ENCODE results near the gene TUBA4B. TPM values are rescaled to one million over a fixed set of nuclear protein-coding genes. Genes with fewer than 3 reads are reported as not detected.
A peak's percentile ranks its signal among the peaks of the same experiment; 100 is the strongest.

The TUBA4B gene
- total and polyA plus RNA-seq, 4 experiments from 2014 or later = not detected

DNA sequence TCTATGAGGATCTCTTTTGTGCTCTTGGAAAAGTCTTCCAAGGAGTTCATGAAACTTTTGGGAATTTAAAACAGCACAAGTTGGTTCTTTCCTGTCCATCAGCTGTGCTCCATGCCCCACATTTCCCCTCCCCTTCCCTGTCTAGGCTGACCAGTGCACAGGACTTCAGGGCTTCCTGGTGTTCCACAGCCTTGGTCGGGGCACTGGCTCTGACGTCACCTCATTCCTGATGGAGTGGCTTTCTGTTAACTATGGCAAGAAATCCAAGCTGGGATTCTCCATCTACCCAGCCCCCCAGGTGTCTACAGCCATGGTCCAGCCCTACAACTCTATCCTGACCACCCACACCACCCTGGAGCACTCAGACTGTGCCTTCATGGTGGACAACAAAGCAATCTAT, 18.0 kb downstream of the TUBA4B start:
- Histone ChIP-seq H3K36me3 (ENCODE audit: insufficient read depth, low read length) (no peaks in the 10 kb centered on the region), H3K4me1 (ENCODE audit: insufficient read depth, low read length) (no peaks in the 10 kb centered on the region), H3K27ac (ENCODE audit: low read depth, low read length) (no peak overlapping the region), H3K4me3 (ENCODE audit: low read length in 2 of 2) (no peak overlapping the region), H3K27me3 (ENCODE audit: insufficient read depth, low read length) (no peaks in the 10 kb centered on the region), H3K9me3 (ENCODE audit: control insufficient read depth in 1 of 2, low read length in 2 of 2) (no peaks in the 10 kb centered on the region)
- H3K36me3 Mint-ChIP-seq = no peaks in the 10 kb centered on the region
- DNase-seq = peak in 1 of 5 donors; percentile 16
- no peaks in the 10 kb centered on the region for H3K4me1 Mint-ChIP-seq
- no peaks in the 10 kb centered on the region for H3K9me3 Mint-ChIP-seq
- CTCF ChIA-PET (ENCODE audit: partially characterized antibody) = interaction anchor here (1.2 kb wide), 1 partner anchor 24 kb away, joined by 3 read pairs; no protein-coding TSS in a partner anchor
- H3K4me3 Mint-ChIP-seq = peak overlapping the region in 1 of 8 donors; percentile 18
- H3K27me3 Mint-ChIP-seq = peaks cover 0 to 3% of the 10 kb centered on the region in 2 donors
- POLR2A ChIA-PET (ENCODE audit: partially characterized antibody) = interaction anchor here (2.2 kb wide), 1 partner anchor 17 kb away, joined by 8 read pairs; the partner anchor contains the start of gene TUBA4A
- intact Hi-C loops (cut with micrococcal nuclease) = loop anchor here (10.0 kb wide), 1 partner anchor 376 kb away; no protein-coding TSS in a partner anchor
- H3K27ac Mint-ChIP-seq = peak overlapping the region in 1 of 7 donors; percentile 53

DNA sequence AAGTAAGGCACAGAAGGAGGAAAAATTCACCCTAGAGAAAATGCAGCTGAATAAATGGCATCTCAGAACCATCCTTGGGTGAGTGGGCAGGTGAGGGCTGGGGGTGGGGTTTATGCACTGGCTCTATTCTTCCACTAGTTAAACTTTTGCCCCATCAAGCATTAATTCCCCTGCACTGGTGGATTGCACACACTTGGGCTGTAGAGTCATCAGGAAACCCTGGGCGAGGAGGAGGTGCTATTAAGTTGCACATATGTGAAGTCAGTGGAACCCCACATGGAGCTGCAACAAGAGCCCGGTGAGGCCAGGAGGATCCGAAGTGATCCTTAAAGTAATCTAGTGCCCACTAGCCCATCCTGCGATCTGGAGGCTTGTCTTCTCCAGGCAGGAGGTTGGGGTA, 19.3 kb downstream of the TUBA4B start:
- POLR2A ChIA-PET (ENCODE audit: partially characterized antibody) = no interaction called here
- peaks cover 1% of the 10 kb centered on the region for H3K4me1 ChIP-seq (ENCODE audit: insufficient read depth, low read length)
- CTCF ChIA-PET (ENCODE audit: partially characterized antibody) = interaction anchor here (0.7 to 1.1 kb wide), 2 partner anchors 18 to 43 kb away, joined by 3 read pairs; partner anchors contain the start of genes ANKZF1, ATG9A and TUBA4A
- no peak overlapping the region for H3K27ac ChIP-seq (ENCODE audit: low read depth, low read length)
- Mint-ChIP-seq H3K36me3 (no peaks in the 10 kb centered on the region), H3K4me1 (peaks cover under 1 to 3% (median 2%) of the 10 kb centered on the region in 4 donors), H3K27ac (no peak overlapping the region), H3K27me3 (peaks cover 0 to 3% of the 10 kb centered on the region in 2 donors), H3K4me3 (no peak overlapping the region), H3K9me3 (no peaks in the 10 kb centered on the region)
- intact Hi-C loops (cut with micrococcal nuclease) = loop anchor here (10.0 kb wide), 1 partner anchor 378 kb away; no protein-coding TSS in a partner anchor
- no peaks in the 10 kb centered on the region for H3K36me3 ChIP-seq (ENCODE audit: insufficient read depth, low read length)
- H3K4me3 ChIP-seq (ENCODE audit: low read length in 2 of 2) = no peak overlapping the region
- H3K27me3 ChIP-seq (ENCODE audit: insufficient read depth, low read length) = no peaks in the 10 kb centered on the region
- DNase-seq = no peak
- H3K9me3 ChIP-seq (ENCODE audit: control insufficient read depth in 1 of 2, low read length in 2 of 2) = no peaks in the 10 kb centered on the region

DNA sequence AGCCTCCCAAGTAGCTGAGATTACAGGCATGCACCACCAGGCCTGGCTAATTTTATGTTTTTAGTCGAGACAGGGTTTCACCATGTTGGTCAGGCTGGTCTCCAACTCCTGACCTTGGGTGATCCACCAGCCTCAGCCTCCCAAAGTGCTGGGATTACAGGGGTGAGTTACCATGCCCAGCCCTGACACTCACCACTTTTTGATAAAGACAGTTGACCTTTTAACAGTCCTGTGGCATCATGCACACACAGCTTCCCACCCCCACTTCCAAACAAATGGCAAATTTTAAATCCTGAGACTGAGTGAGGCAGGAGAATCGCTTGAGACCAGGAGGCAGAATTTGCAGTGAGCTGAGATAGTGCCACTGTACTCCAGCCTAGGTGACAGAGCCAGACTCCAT, 20.0 kb downstream of the TUBA4B start:
- no peak overlapping the region for H3K4me3 Mint-ChIP-seq
- Histone ChIP-seq H3K4me3 (ENCODE audit: low read length in 2 of 2) (no peak overlapping the region), H3K4me1 (ENCODE audit: insufficient read depth, low read length) (peaks cover 7% of the 10 kb centered on the region), H3K27ac (ENCODE audit: low read depth, low read length) (no peak overlapping the region), H3K9me3 (ENCODE audit: control insufficient read depth in 1 of 2, low read length in 2 of 2) (no peaks in the 10 kb centered on the region), H3K36me3 (ENCODE audit: insufficient read depth, low read length) (no peaks in the 10 kb centered on the region), H3K27me3 (ENCODE audit: insufficient read depth, low read length) (no peaks in the 10 kb centered on the region)
- no peak overlapping the region for H3K27ac Mint-ChIP-seq
- ChIA-PET POLR2A (ENCODE audit: partially characterized antibody) (no interaction called here), CTCF (ENCODE audit: partially characterized antibody) (interaction anchor here (0.7 to 1.7 kb wide), 4 partner anchors 18 to 43 kb away, joined by 3 to 5 read pairs (median 4); partner anchors contain the start of genes ANKZF1, ATG9A and TUBA4A)
- H3K36me3 Mint-ChIP-seq = no peaks in the 10 kb centered on the region
- DNase-seq = no peak
- intact Hi-C loops (cut with micrococcal nuclease) = loop anchor here (10.0 kb wide), 1 partner anchor 378 kb away; no protein-coding TSS in a partner anchor
- H3K4me1 Mint-ChIP-seq = peaks cover 7 to 9% (median 8%) of the 10 kb centered on the region in 4 donors
- no peaks in the 10 kb centered on the region for H3K9me3 Mint-ChIP-seq
- H3K27me3 Mint-ChIP-seq = peaks cover 0 to 3% of the 10 kb centered on the region in 2 donors

DNA sequence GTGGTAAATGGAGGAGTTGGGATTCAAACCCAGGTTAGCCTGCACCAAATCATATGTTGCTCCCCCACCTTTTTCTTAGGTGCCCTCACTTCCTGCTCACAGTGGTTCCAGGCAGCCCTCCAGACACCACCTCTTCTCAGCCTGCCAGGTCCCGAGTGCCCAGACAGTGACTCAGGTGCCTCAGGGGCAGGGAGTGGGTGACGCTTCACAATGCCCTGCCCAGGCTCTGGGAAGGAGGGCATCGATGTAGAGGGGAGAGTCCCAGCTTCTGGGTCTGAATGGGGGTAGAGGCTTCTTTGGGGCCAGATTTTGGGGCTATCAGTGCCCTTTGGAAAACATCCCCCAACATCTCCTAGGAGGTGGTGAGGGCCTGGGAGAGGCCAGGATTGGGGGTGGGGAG, 20.9 kb downstream of the TUBA4B start:
- peaks cover 13 to 18% (median 17%) of the 10 kb centered on the region in 4 donors for H3K4me1 Mint-ChIP-seq
- H3K27ac ChIP-seq (ENCODE audit: low read depth, low read length) = no peak overlapping the region
- H3K36me3 ChIP-seq (ENCODE audit: insufficient read depth, low read length) = no peaks in the 10 kb centered on the region
- peak in 1 of 5 donors; percentile 31 for DNase-seq
- no peaks in the 10 kb centered on the region for H3K27me3 ChIP-seq (ENCODE audit: insufficient read depth, low read length)
- peaks cover 17% of the 10 kb centered on the region for H3K4me1 ChIP-seq (ENCODE audit: insufficient read depth, low read length)
- H3K27ac Mint-ChIP-seq = peak overlapping the region in 1 of 7 donors; percentile 23
- no peaks in the 10 kb centered on the region for H3K9me3 Mint-ChIP-seq
- CTCF ChIA-PET (ENCODE audit: partially characterized antibody) = interaction anchor here (1.0 to 14.0 kb wide), 5 partner anchors 11 to 35 kb away, joined by 3 to 208 read pairs (median 5); no protein-coding TSS in a partner anchor
- intact Hi-C loops (cut with micrococcal nuclease) = loop anchor here (10.0 kb wide), 1 partner anchor 379 kb away; no protein-coding TSS in a partner anchor
- H3K27me3 Mint-ChIP-seq = peaks cover 0 to 3% of the 10 kb centered on the region in 2 donors
- no peak overlapping the region for H3K4me3 Mint-ChIP-seq
- no peaks in the 10 kb centered on the region for H3K9me3 ChIP-seq (ENCODE audit: control insufficient read depth in 1 of 2, low read length in 2 of 2)
- H3K36me3 Mint-ChIP-seq = peaks cover 0 to 2% of the 10 kb centered on the region in 2 donors
- POLR2A ChIA-PET (ENCODE audit: partially characterized antibody) = interaction anchor here (0.8 to 1.1 kb wide), 2 partner anchors 24 to 26 kb away, joined by 3 read pairs; no protein-coding TSS in a partner anchor
- H3K4me3 ChIP-seq (ENCODE audit: low read length in 2 of 2) = no peak overlapping the region

DNA sequence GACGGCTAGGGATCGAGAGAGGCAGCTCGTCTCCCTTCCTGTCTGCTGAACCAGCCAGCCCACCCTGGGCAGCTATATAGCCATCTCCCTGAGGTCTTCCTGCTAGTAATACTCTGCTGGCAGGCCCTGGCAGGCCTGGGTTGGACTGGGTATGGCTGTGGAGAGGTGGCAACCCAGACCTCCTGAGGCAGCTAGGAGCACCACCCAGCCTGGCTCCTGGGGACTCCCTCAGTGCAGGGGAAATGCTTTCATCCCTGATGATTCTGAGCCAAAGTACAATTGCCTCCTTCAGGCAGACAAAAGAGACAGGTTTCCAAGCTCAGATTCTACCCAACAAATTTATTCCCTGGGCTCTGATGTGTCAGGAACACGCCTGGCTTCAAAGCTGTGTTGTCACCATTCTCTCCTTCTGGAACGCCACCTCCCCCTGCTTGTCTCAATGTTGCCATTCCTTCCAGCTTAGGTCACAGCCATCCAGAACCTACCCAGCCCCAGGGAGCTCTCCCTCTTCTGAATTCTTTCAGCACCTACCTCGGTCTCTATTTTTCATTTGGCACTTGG, 21.4 kb downstream of the TUBA4B start:
- DNase-seq = peak in 1 of 5 donors; percentile 15
- H3K4me3 Mint-ChIP-seq = no peak overlapping the region
- H3K4me1 ChIP-seq (ENCODE audit: insufficient read depth, low read length) = peaks cover 18% of the 10 kb centered on the region
- no peaks in the 10 kb centered on the region for H3K9me3 Mint-ChIP-seq
- peaks cover 0 to 2% of the 10 kb centered on the region in 2 donors for H3K36me3 Mint-ChIP-seq
- H3K36me3 ChIP-seq (ENCODE audit: insufficient read depth, low read length) = no peaks in the 10 kb centered on the region
- H3K9me3 ChIP-seq (ENCODE audit: control insufficient read depth in 1 of 2, low read length in 2 of 2) = no peaks in the 10 kb centered on the region
- intact Hi-C loops (cut with micrococcal nuclease) = loop anchor here (10.0 kb wide), 1 partner anchor 380 kb away; no protein-coding TSS in a partner anchor
- H3K4me3 ChIP-seq (ENCODE audit: low read length in 2 of 2) = no peak overlapping the region
- no peaks in the 10 kb centered on the region for H3K27me3 ChIP-seq (ENCODE audit: insufficient read depth, low read length)
- H3K27ac ChIP-seq (ENCODE audit: low read depth, low read length) = no peak overlapping the region
- peaks cover 13 to 21% (median 18%) of the 10 kb centered on the region in 4 donors for H3K4me1 Mint-ChIP-seq
- POLR2A ChIA-PET (ENCODE audit: partially characterized antibody) = interaction anchor here (0.8 to 1.6 kb wide), 3 partner anchors 21 to 27 kb away, joined by 3 read pairs; no protein-coding TSS in a partner anchor
- H3K27me3 Mint-ChIP-seq = peaks cover 0 to 3% of the 10 kb centered on the region in 2 donors
- peak overlapping the region in 1 of 7 donors; percentile 23 for H3K27ac Mint-ChIP-seq
- CTCF ChIA-PET (ENCODE audit: partially characterized antibody) = interaction anchor here (1.0 to 14.0 kb wide), 5 partner anchors 11 to 36 kb away, joined by 3 to 208 read pairs (median 5); no protein-coding TSS in a partner anchor

DNA sequence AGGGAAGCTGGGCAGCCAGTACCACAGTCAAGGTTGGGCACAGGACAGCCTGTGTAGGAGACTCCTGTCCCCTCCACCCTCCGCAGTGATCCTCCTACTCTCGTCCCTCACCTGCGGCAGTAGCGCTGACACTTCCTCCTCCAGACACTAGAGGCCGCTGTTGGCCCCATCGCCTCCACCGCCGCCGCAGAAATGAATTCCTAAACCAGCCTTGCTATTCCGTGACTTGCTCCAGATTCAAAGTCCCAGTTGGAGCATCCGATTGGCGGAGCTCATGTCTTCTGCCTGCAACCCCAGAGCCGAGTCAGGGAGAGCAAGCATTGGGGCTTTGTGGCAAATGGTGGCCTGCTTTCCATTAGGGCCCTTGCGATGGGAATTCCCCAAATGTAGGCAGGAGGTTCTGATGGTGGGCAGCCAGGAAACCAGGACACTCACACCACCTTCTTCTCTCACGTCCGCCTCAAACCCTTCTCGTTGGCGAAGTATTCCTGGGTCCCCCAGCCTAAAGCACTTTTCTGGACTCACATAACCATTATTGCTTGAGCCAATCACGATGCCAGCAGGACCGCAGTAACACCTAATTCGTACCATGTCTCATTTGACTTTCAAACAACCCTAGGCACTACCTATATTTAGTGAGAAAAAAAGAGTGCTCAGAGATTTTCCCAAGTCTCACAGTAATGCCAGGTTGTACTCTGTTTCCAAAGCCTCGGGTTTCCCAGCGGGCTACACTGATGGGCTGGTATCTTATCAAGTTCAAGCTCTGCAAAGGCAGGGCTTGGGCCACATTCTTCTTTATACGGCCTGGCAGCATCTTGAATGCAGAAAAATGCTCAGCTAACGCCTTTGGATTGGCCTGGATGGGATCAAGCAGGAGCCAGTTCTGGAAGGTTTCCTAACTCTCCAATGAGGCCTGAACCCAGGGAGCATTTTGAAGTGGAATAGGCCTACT, 24.9 kb downstream of the TUBA4B start:
- peaks cover 23 to 33% of the 10 kb centered on the region in 2 donors for H3K36me3 Mint-ChIP-seq
- H3K27ac Mint-ChIP-seq = peak overlapping the region; percentile 96 to 100 (median 100)
- H3K9me3 Mint-ChIP-seq = no peaks in the 10 kb centered on the region
- H3K4me1 Mint-ChIP-seq = peaks cover 17 to 48% (median 39%) of the 10 kb centered on the region in 4 donors
- H3K4me3 ChIP-seq (ENCODE audit: low read length in 2 of 2) = peak overlapping the region in 1 of 2 donors; percentile 53
- H3K4me1 ChIP-seq (ENCODE audit: insufficient read depth, low read length) = peaks cover 40% of the 10 kb centered on the region
- no peaks in the 10 kb centered on the region for H3K27me3 ChIP-seq (ENCODE audit: insufficient read depth, low read length)
- peak; percentile 71 to 80 (median 72) for DNase-seq
- H3K4me3 Mint-ChIP-seq = peak overlapping the region; percentile 79 to 98 (median 93)
- H3K36me3 ChIP-seq (ENCODE audit: insufficient read depth, low read length) = peaks cover 23% of the 10 kb centered on the region
- ChIA-PET CTCF (ENCODE audit: partially characterized antibody) (interaction anchor here (0.6 to 14.0 kb wide), 23 partner anchors 9 to 882 kb away, joined by 3 to 208 read pairs (median 11); partner anchors contain the start of genes ABCB6, ANKZF1, ATG9A and CNPPD1), POLR2A (ENCODE audit: partially characterized antibody) (interaction anchor here (0.6 to 10.9 kb wide), 15 partner anchors 14 to 110 kb away, joined by 3 to 338 read pairs (median 23); partner anchors contain the start of genes ABCB6, ANKZF1, ATG9A and CNPPD1)
- peak overlapping the region; percentile 98 for H3K27ac ChIP-seq (ENCODE audit: low read depth, low read length)
- H3K9me3 ChIP-seq (ENCODE audit: control insufficient read depth in 1 of 2, low read length in 2 of 2) = no peaks in the 10 kb centered on the region
- intact Hi-C loops (cut with micrococcal nuclease) = loop anchor here (1.0 to 10.0 kb wide), 4 partner anchors 71 to 383 kb away; partner anchors contain the start of genes CHPF, TMEM198 and ZFAND2B
- peaks cover 0 to 1% of the 10 kb centered on the region in 2 donors for H3K27me3 Mint-ChIP-seq
